ENCODE results near the gene WIPF3.

The WIPF3 gene

DNA sequence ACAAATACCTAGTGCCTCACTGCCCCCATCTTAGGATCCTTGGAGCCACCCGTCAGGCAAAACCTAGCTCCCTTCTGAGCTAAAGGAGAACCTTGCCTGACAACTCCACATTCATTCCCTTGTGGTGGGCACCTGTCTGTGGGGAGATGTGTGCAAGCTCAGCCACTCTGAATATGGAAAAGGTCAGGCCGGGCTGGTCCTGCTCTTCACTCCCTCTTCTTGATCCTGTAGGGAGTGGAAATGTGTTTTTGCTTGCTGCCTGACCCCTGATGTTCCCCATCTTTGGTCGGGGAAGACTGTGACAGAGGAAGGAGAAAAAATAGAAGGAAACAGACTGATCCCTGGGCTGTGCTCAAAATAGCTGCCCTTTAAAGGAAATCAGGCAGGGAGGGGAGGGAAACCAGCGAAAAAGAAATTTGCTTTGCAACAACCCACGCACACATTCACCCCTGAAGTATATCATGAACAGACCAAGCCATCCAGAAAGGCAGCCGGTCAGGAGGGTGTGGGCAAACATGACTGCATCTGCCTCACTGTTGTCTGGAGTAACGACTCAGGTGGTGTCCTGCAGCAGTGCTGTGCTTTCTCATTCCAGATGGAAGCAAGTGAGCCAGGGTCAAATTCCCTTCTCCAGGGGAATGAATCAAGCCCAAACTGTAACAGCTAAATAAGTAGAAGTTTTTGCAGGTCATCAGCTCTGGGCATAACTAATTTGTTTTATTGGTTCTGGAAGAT is 109.3 kb downstream of the WIPF3 start:
- DNase-seq (ENCODE audit: low spot score) = no peak

DNA sequence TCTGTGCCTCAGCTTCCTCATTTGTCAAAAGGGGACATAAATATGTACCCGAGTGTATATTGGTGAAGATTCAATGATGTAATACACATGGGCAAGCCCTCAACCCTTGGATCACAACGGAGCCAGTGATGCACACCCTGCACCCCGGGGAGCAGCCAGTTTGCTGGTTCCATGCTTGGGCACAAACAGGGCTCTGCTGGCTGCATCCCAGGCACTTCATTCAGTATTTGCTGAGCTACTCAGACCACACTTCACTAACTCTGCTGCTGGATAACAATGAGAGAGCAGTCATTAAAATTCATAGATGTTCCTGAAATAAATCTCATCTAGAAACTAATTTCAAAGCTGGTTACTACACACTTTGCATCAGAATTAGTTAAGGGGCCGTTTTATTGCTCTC is 111.3 kb downstream of the WIPF3 start:
- no peak for DNase-seq (ENCODE audit: low spot score)

DNA sequence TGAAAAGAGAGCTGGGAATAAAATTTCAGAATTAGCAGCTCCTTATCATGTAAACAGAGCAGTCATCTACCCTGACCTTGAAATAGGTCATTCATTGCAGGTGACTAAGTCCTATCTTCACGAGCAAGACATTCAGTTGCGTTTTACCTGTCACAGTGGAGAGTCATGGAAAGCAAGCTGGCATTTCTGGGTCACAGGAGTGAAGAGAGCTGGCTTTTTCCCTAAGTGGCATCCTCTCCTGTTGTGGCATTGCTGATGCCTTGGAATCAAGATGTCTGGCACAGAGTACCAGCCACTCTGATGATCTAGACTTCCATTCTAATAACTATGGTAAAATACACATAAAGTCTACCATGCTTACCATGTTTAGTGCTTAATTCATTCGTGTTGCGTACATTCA is 112.5 kb downstream of the WIPF3 start:
- no peak for DNase-seq (ENCODE audit: low spot score)

DNA sequence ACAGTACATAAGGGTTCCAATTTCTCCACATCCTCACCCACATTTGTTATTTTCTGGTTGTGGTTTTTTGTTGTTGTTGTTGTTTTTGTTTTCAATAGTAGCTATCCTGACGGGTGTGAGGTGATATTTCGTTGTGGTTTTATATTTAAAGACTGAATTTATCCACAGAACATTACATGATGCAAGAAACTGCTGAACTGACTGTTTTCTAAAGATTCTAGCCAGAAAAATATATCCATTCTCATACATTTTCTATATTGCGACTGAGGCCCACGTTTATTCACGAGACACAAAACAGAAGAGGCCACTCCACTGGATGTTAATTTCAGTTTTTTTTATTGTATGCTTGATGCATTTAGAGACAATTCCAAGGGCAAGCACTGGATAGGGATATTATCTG is 113.5 kb downstream of the WIPF3 start:
- no peak for DNase-seq (ENCODE audit: low spot score)

DNA sequence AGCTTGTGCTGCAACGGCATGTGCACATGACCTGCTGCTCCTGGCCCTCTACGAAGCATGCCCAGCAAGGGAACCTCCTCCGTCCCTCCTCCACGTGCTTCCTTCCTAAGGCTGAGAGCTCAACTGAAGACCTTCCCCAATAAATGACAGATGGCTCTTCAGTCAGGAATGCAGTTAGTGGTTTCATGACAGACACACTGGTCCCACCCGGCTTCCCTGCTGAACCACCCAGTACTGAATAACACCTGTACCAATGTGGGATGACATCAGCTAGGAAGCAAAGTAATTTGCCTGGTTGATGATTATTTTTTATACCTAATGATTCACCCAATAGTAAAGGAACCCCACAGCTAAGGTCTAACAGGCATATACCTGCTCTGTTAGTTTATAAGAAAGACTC is 114.2 kb downstream of the WIPF3 start:
- DNase-seq (ENCODE audit: low spot score) = no peak

DNA sequence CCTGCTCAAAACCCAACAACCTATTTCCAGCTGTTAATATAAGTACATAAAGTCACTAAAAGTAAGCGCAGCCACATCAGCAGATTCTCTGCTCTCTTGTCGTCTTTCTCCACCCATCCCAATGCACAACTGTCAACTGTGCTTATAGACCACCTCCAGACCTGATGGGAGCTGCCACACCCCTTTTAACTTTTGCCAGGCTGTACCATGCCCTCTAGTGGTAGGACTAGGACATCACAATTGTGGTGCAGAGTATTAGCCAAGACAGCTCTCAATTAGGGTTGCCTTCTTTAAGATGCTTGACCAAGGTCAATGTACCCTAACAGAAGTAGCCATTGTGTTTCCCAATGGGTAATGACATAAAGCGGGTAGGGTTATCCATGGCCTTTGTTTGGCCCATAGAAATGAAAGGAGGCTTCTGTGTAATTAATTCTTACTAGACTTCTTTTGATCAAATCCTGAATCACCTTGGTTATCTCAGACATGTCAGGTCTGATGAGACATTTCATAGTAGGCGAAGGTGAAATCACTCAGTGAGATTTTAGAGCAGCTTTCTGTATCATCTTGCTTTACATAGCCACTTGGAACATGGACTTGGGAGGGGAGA is 115.2 kb downstream of the WIPF3 start:
- DNase-seq (ENCODE audit: low spot score) = peak; percentile 80

GRCh38 chr7:29922921-29923700 is 116.8 kb downstream of the WIPF3 start:
- DNase-seq (ENCODE audit: low spot score) = no peak

GRCh38 chr7:29924006-29924405 is 117.7 kb downstream of the WIPF3 start:
- no peak for DNase-seq (ENCODE audit: low spot score)

DNA sequence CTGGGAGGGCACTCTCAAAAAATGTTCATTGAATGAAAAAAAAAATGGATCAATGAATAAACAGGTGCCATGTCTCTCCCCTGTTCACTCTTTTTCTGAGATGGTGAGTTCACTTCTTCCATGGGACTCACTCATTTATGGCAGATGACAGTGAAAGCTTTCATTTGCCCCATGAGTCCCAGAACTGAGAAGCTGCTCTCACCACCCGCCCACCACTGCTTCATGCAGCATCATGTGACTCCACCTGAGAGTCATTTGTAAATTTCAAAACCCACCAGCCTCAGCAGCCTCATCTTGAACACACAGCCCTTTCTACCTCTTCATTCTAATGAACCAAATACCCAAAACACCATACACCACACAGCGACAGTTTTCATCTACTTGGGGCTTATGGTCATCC is 118.4 kb downstream of the WIPF3 start:
- no peak for DNase-seq (ENCODE audit: low spot score)

GRCh38 chr7:29926216-29926615 is 119.9 kb downstream of the WIPF3 start:
- no peak for DNase-seq (ENCODE audit: low spot score)

DNA sequence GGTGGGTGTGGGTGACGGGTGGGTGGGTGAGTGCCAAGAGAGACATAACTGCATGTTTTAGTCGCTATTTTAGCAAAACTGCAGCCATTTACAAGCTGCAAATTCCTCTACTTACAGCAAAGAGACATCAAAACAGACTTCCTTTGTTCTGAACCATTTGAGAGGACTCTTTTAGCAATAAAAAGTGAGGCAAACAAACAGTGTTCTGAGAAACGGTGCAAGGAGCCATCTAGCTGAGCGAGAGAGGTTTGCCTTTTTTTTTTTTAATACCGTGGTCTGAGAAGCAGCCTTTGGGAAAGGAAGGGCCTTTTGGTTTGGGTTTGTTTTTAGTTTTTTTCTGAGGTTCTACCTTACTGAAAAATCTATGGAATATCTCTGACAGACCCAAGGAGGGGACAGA is 120.4 kb downstream of the WIPF3 start:
- DNase-seq (ENCODE audit: low spot score) = no peak

GRCh38 chr7:29929018-29929807 is 122.9 kb downstream of the WIPF3 start:
- DNase-seq (ENCODE audit: low spot score) = no peak

DNA sequence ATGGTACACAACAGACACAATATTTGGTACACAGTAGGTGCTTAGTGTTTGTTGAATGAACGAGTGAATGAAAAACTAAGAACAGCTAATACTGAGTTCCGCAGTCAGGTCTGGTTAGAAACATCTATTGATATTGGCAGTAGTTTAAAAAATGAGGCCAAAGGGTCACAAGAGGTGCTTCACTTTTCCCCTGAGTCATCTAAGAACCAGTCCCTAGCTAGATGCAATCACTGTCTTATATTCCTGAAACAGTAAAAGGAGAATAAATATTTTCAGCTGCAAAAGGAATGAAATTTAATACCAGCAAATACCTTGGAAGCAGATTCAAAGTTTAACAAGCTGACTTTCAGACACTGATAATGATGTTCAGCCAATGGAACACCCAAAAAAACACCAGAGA is 128.8 kb downstream of the WIPF3 start:
- no peak for DNase-seq (ENCODE audit: low spot score)

DNA sequence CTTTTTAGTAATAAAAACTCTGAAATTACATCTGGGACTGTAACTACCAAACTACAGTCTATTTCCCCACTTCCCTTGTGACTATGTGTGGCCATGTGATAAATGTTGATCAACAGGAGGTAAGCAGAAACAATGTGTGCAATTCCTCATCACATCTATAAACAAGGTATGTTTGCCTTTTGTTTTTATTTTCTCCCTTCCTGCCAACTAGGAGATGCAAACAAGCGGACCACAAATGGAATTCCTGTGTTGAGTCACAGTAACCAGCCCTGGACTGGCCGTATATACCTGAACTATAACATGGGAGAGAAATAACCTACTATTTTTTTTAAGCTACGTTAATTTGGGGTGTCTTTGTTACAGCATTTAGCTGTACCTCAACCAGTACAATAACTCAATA is 130.8 kb downstream of the WIPF3 start:
- no peak for DNase-seq (ENCODE audit: low spot score)

GRCh38 chr7:29940199-29940598 is 133.9 kb downstream of the WIPF3 start:
- no peak for DNase-seq (ENCODE audit: low spot score)

DNA sequence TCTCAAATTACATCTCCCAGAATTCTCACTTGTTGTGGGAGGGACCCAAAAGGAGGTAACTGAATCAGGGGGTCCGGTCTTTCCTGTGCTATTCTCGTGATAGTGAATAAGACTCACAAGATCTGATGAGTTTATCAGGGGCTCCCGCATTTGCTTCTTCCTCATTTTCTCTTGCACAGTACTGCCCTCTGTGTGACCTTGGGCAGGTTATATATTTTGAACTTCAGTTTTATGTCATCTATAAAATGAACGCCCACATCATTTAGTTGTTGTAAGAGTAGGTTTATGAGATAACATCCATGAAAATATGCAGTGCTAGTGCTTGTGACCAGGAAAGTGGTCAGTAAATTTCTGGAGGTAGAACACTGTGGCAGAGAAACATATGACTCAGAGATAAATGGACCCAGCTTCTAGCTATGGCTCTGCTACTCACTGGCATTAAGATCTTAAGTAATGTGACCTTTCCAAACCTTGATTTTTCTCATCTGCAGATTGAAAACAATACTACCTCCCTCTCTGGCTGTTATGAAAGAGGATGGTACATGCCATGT is 139.0 kb downstream of the WIPF3 start:
- no peak for DNase-seq (ENCODE audit: low spot score)

GRCh38 chr7:29946428-29947186 is 140.3 kb downstream of the WIPF3 start:
- peak; percentile 20 for DNase-seq (ENCODE audit: low spot score)

GRCh38 chr7:29948587-29948986 is 142.3 kb downstream of the WIPF3 start:
- no peak for DNase-seq (ENCODE audit: low spot score)

DNA sequence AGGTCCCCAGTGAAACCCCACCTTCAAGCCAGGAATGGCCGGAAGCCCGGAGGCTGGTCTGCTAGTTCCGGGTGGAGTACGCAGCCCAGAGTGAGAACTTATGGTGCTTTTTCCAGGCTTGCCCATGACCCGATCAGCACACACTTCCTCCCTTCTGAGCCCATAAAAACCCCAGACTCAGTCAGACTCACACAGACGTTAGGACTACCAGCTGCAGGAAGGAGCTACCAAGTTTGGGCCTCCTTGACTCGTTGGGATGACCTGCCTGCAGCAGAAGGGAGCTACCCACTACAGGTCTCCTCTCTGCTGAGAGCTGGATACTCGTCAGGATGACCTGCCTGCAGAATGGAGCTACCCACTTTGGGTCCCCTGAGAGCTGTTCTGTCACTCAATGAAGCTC is 144.2 kb downstream of the WIPF3 start:
- no peak for DNase-seq (ENCODE audit: low spot score)

DNA sequence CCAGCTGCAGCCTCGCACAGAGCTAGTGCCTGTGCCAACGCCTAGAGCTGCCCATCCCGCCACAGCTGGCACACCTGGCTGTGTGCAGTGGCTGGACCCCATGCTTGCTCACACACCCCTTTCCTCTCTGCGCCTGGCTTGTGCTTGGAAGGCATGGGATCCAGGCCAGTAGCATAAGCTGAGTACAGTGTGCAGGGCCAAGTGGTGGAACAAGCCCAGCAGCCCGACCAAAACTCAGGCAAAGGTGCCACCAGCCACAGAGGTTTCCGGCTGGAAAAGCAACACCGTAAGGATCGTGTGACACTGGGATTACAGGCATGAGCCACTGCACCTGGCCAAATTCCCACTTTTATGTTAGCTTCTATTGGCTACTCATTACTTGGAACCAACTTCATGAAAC is 144.9 kb downstream of the WIPF3 start:
- DNase-seq (ENCODE audit: low spot score) = no peak

- peak; percentile 73 for DNase-seq (ENCODE audit: low spot score)
Measured at GRCh38 chr7:29953726-29954347, 147.5 kb downstream of the WIPF3 start.

Data from GM03348 (cell line).